Natural killer cell (primary cell): ENCODE measurements around the gene PALM. TPM values are rescaled to one million over a fixed set of nuclear protein-coding genes. Genes with fewer than 3 reads are reported as not detected.
"Not testable (repeated sequence)": the region's sequence is repeated elsewhere in the genome, so short reads cannot be mapped to it uniquely, and the experiment has no call there.

Experiments used
- ATAC-seq, 3 donors: fragments of 150-1000 bp in 2 of 3; fragments of 200-7000 bp in 1 of 3; cut with Tn5 transposase; 1 replicate in 1 of 3; 2 replicates in 2 of 3; pipeline ENCODE4 v1.10.0; 2021; ENCODE audit warnings: mild to moderate bottlenecking in 2 of 3, moderate library complexity in 2 of 3
- DNase-seq, 2 donors: peaks; one replicate each; pipeline versions ENCODE4 v3.0.0 to v3.0.0-alpha.2; 2013 to 2021; ENCODE audit warnings: mixed read lengths in 1 of 2
- H3K27ac ChIP-seq: one replicate; pipeline ENCODE4 v1.5.1; 2013; ENCODE audit warnings: mild to moderate bottlenecking, low read length
- H3K27me3 ChIP-seq: one replicate; pipeline ENCODE4 v1.6.1; 2013; ENCODE audit warnings: low read length; ENCODE audit not compliant: control insufficient read depth, insufficient read depth
- H3K36me3 ChIP-seq: one replicate; pipeline ENCODE4 v1.6.1; 2013; ENCODE audit warnings: low read length; ENCODE audit not compliant: control insufficient read depth, insufficient read depth
- H3K4me1 ChIP-seq: one replicate; pipeline ENCODE4 v1.6.1; 2013; ENCODE audit warnings: low read length; ENCODE audit not compliant: control insufficient read depth, insufficient read depth
- H3K4me3 ChIP-seq: one replicate; pipeline ENCODE4 v1.5.1; 2013; ENCODE audit warnings: low read length
- H3K9me3 ChIP-seq: one replicate; pipeline ENCODE4 v1.6.1; 2013; ENCODE audit warnings: low read length; ENCODE audit not compliant: control insufficient read depth, insufficient read depth
- H3K27ac Mint-ChIP-seq, 2 donors: one replicate each; pipeline ENCODE4 v1.8.0; 2022; ENCODE audit warnings: mild to moderate bottlenecking in 2 of 2, mixed read lengths in 2 of 2, moderate library complexity in 1 of 2
- H3K27me3 Mint-ChIP-seq, 2 donors: one replicate each; pipeline ENCODE4 v1.8.0; 2022; ENCODE audit warnings: low read depth in 2 of 2, mixed read lengths in 2 of 2
- H3K36me3 Mint-ChIP-seq: one replicate; pipeline ENCODE4 v1.8.0; 2022; ENCODE audit warnings: mixed read lengths
- H3K4me1 Mint-ChIP-seq, 2 donors: one replicate each; pipeline ENCODE4 v1.8.0; 2022; ENCODE audit warnings: mixed read lengths in 2 of 2
- H3K4me3 Mint-ChIP-seq: one replicate; pipeline ENCODE4 v1.8.0; 2022; ENCODE audit warnings: mild to moderate bottlenecking, moderate library complexity, mixed read lengths
- H3K9me3 Mint-ChIP-seq, 2 donors: one replicate each; pipeline ENCODE4 v1.8.0; 2022; ENCODE audit warnings: mixed read lengths in 2 of 2
- CTCF ChIP-seq: fragments of 200-600 bp; IDR thresholded peaks from one replicate; pipeline ENCODE4 v1.8.0; 2022; ENCODE audit warnings: antibody characterized with exemption
- WGBS: methylation state at CpG from one replicate; pipeline ENCODE4 v1.1.7; 2013; ENCODE audit warnings: missing lambda C conversion rate; ENCODE audit not compliant: insufficient coverage; 5-methylcytosine and 5-hydroxymethylcytosine counted together
- intact Hi-C: fragments of 100-400 bp; cut with micrococcal nuclease; formaldehyde crosslinking; loops from one replicate; pipeline ENCODE4 v1.14.2; 2022
- total RNA-seq, 4 donors: library from RNA; stranded (reverse); fragments of 120-200 nt in 1 of 4; gene quantifications; one replicate each; pipeline versions ENCODE4 v1.2.3 to v1.2.4, GENCODE V29; 2013 to 2022

PALM gene
- total RNA-seq, 3 donors from 2014 or later (not counting 1 experiment from before 2014, with no cell fraction given), result 0.59 to 1.0 TPM; not detected in 1

- DNase-seq (no peak), ATAC-seq (no peak)
- Histone ChIP-seq H3K4me3 (no peak overlapping the region), H3K27ac (no peak overlapping the region), H3K27me3 (no peaks in the 10 kb centered on the region), H3K36me3 (no peaks in the 10 kb centered on the region), H3K9me3 (peaks cover 9% of the 10 kb centered on the region), H3K4me1 (no peaks in the 10 kb centered on the region)
- Mint-ChIP-seq H3K36me3 (no peaks in the 10 kb centered on the region), H3K4me1 (no peaks in the 10 kb centered on the region), H3K27me3 (no peaks in the 10 kb centered on the region), H3K4me3 (no peak overlapping the region), H3K9me3 (no peaks in the 10 kb centered on the region), H3K27ac (no peak overlapping the region)
- intact Hi-C loops, result no loop called here
- no peak for TF ChIP-seq CTCF
- 90% methylated on average over 13 of the region's 13 CpGs for WGBS
Measured at GRCh38 chr19:743168-743687, 34.5 kb downstream of the PALM start.

- H3K27ac ChIP-seq, H3K4me3 ChIP-seq, H3K36me3 Mint-ChIP-seq, ATAC-seq, H3K27me3 Mint-ChIP-seq, DNase-seq, H3K4me1 Mint-ChIP-seq, H3K27me3 ChIP-seq, intact Hi-C loops, H3K4me3 Mint-ChIP-seq, H3K36me3 ChIP-seq, H3K4me1 ChIP-seq, H3K9me3 ChIP-seq, H3K9me3 Mint-ChIP-seq, H3K27ac Mint-ChIP-seq: not testable (repeated sequence)
- 79% methylated on average over 7 of the region's 7 CpGs for WGBS
Measured at GRCh38 chr19:745138-745537, 36.4 kb downstream of the PALM start.

DNA sequence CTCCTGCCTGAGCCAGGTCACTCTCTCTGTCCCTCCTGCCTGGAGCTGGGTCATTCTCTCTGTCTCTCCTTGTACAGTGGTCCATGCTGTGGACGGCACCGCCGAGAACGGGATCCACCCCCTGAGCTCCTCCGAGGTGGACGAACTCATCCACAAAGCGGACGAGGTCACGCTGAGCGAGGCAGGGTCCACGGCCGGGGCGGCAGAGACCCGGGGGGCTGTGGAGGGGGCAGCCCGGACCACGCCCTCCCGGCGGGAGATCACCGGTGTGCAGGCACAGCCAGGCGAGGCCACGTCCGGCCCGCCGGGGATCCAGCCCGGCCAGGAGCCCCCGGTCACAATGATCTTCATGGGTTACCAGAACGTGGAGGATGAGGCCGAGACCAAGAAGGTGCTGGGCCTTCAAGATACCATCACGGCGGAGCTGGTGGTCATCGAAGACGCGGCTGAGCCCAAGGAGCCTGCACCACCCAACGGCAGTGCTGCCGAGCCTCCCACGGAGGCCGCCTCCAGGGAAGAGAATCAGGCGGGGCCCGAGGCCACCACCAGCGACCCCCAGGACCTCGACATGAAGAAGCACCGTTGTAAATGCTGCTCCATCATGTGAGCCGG lies 37.6 kb downstream of the PALM start:
- intact Hi-C loops, result no loop called here
- 97% methylated on average over 43 of the region's 43 CpGs for WGBS
- H3K27ac Mint-ChIP-seq, result no peak overlapping the region

GRCh38 chr19:746956-747355 lies 38.2 kb downstream of the PALM start:
- Mint-ChIP-seq H3K27me3 (no peaks in the 10 kb centered on the region), H3K27ac (no peak overlapping the region), H3K36me3 (no peaks in the 10 kb centered on the region), H3K9me3 (no peaks in the 10 kb centered on the region), H3K4me3 (no peak overlapping the region), H3K4me1 (no peaks in the 10 kb centered on the region)
- TF ChIP-seq CTCF, result no peak
- 95% methylated on average over 22 of the region's 22 CpGs for WGBS
- Histone ChIP-seq H3K4me1 (no peaks in the 10 kb centered on the region), H3K27ac (no peak overlapping the region), H3K4me3 (no peak overlapping the region), H3K9me3 (peaks cover 9% of the 10 kb centered on the region), H3K36me3 (no peaks in the 10 kb centered on the region), H3K27me3 (no peaks in the 10 kb centered on the region)
- no peak for DNase-seq
- no peak for ATAC-seq
- intact Hi-C loops, result no loop called here

More for the DNA sequence above, 37.6 kb downstream of the PALM start:
- Mint-ChIP-seq H3K4me3 (no peak overlapping the region), H3K36me3 (no peaks in the 10 kb centered on the region), H3K9me3 (no peaks in the 10 kb centered on the region), H3K4me1 (no peaks in the 10 kb centered on the region), H3K27me3 (no peaks in the 10 kb centered on the region)
- DNase-seq (no peak), ATAC-seq (no peak)
- no peaks in the 10 kb centered on the region for H3K4me1 ChIP-seq
- TF ChIP-seq CTCF, result no peak
- peaks cover 9% of the 10 kb centered on the region for H3K9me3 ChIP-seq
- no peaks in the 10 kb centered on the region for H3K27me3 ChIP-seq
- no peak overlapping the region for H3K27ac ChIP-seq
- H3K36me3 ChIP-seq, result no peaks in the 10 kb centered on the region
- no peak overlapping the region for H3K4me3 ChIP-seq
